ENCODE data around the gene CTIF.

CTIF gene

GRCh38 chr18:48736321-48737260 lies 197.8 kb downstream of the CTIF start:
- no peak for DNase-seq

GRCh38 chr18:48739266-48740067 lies 200.6 kb downstream of the CTIF start:
- DNase-seq, result no peak

GRCh38 chr18:48740068-48740440 lies 201.2 kb downstream of the CTIF start:
- no peak for DNase-seq

- no peak for DNase-seq
Measured at GRCh38 chr18:48740851-48741485, 202.1 kb downstream of the CTIF start.

- DNase-seq, result no peak
Measured at GRCh38 chr18:48741866-48742265, 203.0 kb downstream of the CTIF start.

GRCh38 chr18:48742304-48742703 lies 203.5 kb downstream of the CTIF start:
- no peak for DNase-seq

- DNase-seq, result no peak
Measured at GRCh38 chr18:48742706-48743475, 204.1 kb downstream of the CTIF start.

GRCh38 chr18:48743886-48744285 lies 205.1 kb downstream of the CTIF start:
- DNase-seq, result no peak

GRCh38 chr18:48745293-48745692 lies 206.5 kb downstream of the CTIF start:
- DNase-seq, result no peak

GRCh38 chr18:48749768-48750167 lies 210.9 kb downstream of the CTIF start:
- no peak for DNase-seq

GRCh38 chr18:48750485-48751175 lies 211.8 kb downstream of the CTIF start:
- no peak for DNase-seq

GRCh38 chr18:48751727-48752468 lies 213.1 kb downstream of the CTIF start:
- no peak for DNase-seq

- DNase-seq, result no peak
Measured at GRCh38 chr18:48752478-48752877, 213.6 kb downstream of the CTIF start.

- DNase-seq, result no peak
Measured at GRCh38 chr18:48752928-48753327, 214.1 kb downstream of the CTIF start.

- no peak for DNase-seq
Measured at GRCh38 chr18:48753691-48754090, 214.9 kb downstream of the CTIF start.

- DNase-seq, result no peak
Measured at GRCh38 chr18:48754559-48754958, 215.7 kb downstream of the CTIF start.

GRCh38 chr18:48754993-48755473 lies 216.2 kb downstream of the CTIF start:
- DNase-seq, result no peak

GRCh38 chr18:48756511-48757226 lies 217.8 kb downstream of the CTIF start:
- DNase-seq, result no peak

- no peak for DNase-seq
Measured at GRCh38 chr18:48757367-48757766, 218.5 kb downstream of the CTIF start.

- DNase-seq, result no peak
Measured at GRCh38 chr18:48757906-48758305, 219.1 kb downstream of the CTIF start.

Data from activated CD4-positive, CD25-positive, alpha-beta regulatory T cell treated with anti-CD3 and anti-CD28 coated beads, Interleukin-2, amount 50 U/mL, for 72 hours (primary cell).